Retinal pigment epithelial cell (primary cell): ENCODE results near the gene TBX15.
A peak's percentile ranks its signal among the peaks of the same experiment; 100 is the strongest.

ENCODE experiments used
- DNase-seq: peaks from one replicate; pipeline ENCODE4 v3.0.0-alpha.2; 2010; ENCODE audit warnings: low read depth
- H3K4me3 ChIP-seq: 2 replicates; pipeline ENCODE4 v1.5.1; 2011; ENCODE audit warnings: mild to moderate bottlenecking, low read length, control low read depth, moderate library complexity
- CTCF ChIP-seq: conservative IDR thresholded peaks from 2 replicates; pipeline ENCODE4 v1.5.1; 2011; ENCODE audit warnings: low read depth, low read length, control low read depth, inconsistent platforms

Gene TBX15

GRCh38 chr1:118970451-118970850, 17.7 kb downstream of the TBX15 start:
- no peak for DNase-seq
- no peak for TF ChIP-seq CTCF
- no peak overlapping the region for H3K4me3 ChIP-seq

- H3K4me3 ChIP-seq, result no peak overlapping the region
- peak; percentile 0 for DNase-seq
- TF ChIP-seq CTCF, result no peak
Measured at GRCh38 chr1:118963456-118964430, 24.4 kb downstream of the TBX15 start.

- H3K4me3 ChIP-seq, result no peak overlapping the region
- no peak for TF ChIP-seq CTCF
- DNase-seq, result no peak
Measured at GRCh38 chr1:118963138-118963455, 25.0 kb downstream of the TBX15 start.

- no peak for TF ChIP-seq CTCF
- no peak overlapping the region for H3K4me3 ChIP-seq
- DNase-seq, result no peak
Measured at GRCh38 chr1:118961156-118961555, 27.0 kb downstream of the TBX15 start.

- no peak for TF ChIP-seq CTCF
- no peak overlapping the region for H3K4me3 ChIP-seq
- no peak for DNase-seq
Measured at GRCh38 chr1:118960567-118961136, 27.5 kb downstream of the TBX15 start.

GRCh38 chr1:118960026-118960561, 28.0 kb downstream of the TBX15 start:
- TF ChIP-seq CTCF, result no peak
- DNase-seq, result no peak
- H3K4me3 ChIP-seq, result no peak overlapping the region
